Activated naive CD8-positive, alpha-beta T cell treated with anti-CD3 and anti-CD28 coated beads, Interleukin-2, amount 50 U/mL, for 24 hours (primary cell): ENCODE measurements around the gene MOB2.

Source experiments
- ATAC-seq: fragments of 150-1000 bp; cut with Tn5 transposase; one replicate; pipeline ENCODE4 v1.10.0; 2021
- DNase-seq: peaks from one replicate; pipeline ENCODE4 v3.0.0; 2021
- H3K27ac Mint-ChIP-seq: one replicate; pipeline ENCODE4 v1.8.0; 2021; ENCODE audit warnings: mild to moderate bottlenecking, mixed read lengths
- H3K27me3 Mint-ChIP-seq: one replicate; pipeline ENCODE4 v1.8.0; 2021; ENCODE audit warnings: mixed read lengths
- H3K36me3 Mint-ChIP-seq: one replicate; pipeline ENCODE4 v1.8.0; 2021; ENCODE audit warnings: low read depth, mixed read lengths
- H3K4me1 Mint-ChIP-seq: one replicate; pipeline ENCODE4 v1.8.0; 2021; ENCODE audit warnings: mixed read lengths
- H3K4me3 Mint-ChIP-seq: one replicate; pipeline ENCODE4 v1.8.0; 2021; ENCODE audit warnings: mild to moderate bottlenecking, moderate library complexity, mixed read lengths
- H3K9me3 Mint-ChIP-seq: one replicate; pipeline ENCODE4 v1.8.0; 2021; ENCODE audit warnings: mixed read lengths

MOB2 gene

GRCh38 chr11:1488575-1489180, 2.1 kb upstream of the MOB2 start:
- no peak for ATAC-seq
- Mint-ChIP-seq H3K4me1 (peaks cover 32% of the 10 kb centered on the region), H3K9me3 (no peaks in the 10 kb centered on the region), H3K4me3 (no peak overlapping the region), H3K36me3 (peaks cover under 1% of the 10 kb centered on the region), H3K27me3 (no peaks in the 10 kb centered on the region), H3K27ac (no peak overlapping the region)
- no peak for DNase-seq

GRCh38 chr11:1487851-1488574, 1.4 kb upstream of the MOB2 start:
- Mint-ChIP-seq H3K27me3 (no peaks in the 10 kb centered on the region), H3K4me1 (peaks cover 28% of the 10 kb centered on the region), H3K4me3 (no peak overlapping the region), H3K27ac (no peak overlapping the region), H3K9me3 (no peaks in the 10 kb centered on the region), H3K36me3 (no peaks in the 10 kb centered on the region)
- no peak for DNase-seq
- ATAC-seq, result no peak

- no peak overlapping the region for H3K27ac Mint-ChIP-seq
- no peak overlapping the region for H3K4me3 Mint-ChIP-seq
- no peak for DNase-seq
- peaks cover 21% of the 10 kb centered on the region for H3K4me1 Mint-ChIP-seq
- H3K9me3 Mint-ChIP-seq, result no peaks in the 10 kb centered on the region
- H3K36me3 Mint-ChIP-seq, result no peaks in the 10 kb centered on the region
- ATAC-seq, result no peak
- H3K27me3 Mint-ChIP-seq, result no peaks in the 10 kb centered on the region
Measured at GRCh38 chr11:1487091-1487850, 692 bp upstream of the MOB2 start.

- no peak for DNase-seq
- H3K36me3 Mint-ChIP-seq, result no peaks in the 10 kb centered on the region
- no peak overlapping the region for H3K4me3 Mint-ChIP-seq
- H3K27ac Mint-ChIP-seq, result no peak overlapping the region
- H3K9me3 Mint-ChIP-seq, result no peaks in the 10 kb centered on the region
- H3K4me1 Mint-ChIP-seq, result peaks cover 19% of the 10 kb centered on the region
- no peak for ATAC-seq
- no peaks in the 10 kb centered on the region for H3K27me3 Mint-ChIP-seq
Measured at GRCh38 chr11:1485504-1485885, 1.1 kb downstream of the MOB2 start.

GRCh38 chr11:1484695-1485503, 1.7 kb downstream of the MOB2 start:
- Mint-ChIP-seq H3K4me1 (peaks cover 19% of the 10 kb centered on the region), H3K27me3 (no peaks in the 10 kb centered on the region), H3K9me3 (no peaks in the 10 kb centered on the region), H3K36me3 (no peaks in the 10 kb centered on the region), H3K27ac (no peak overlapping the region), H3K4me3 (no peak overlapping the region)
- DNase-seq (no peak), ATAC-seq (no peak)

GRCh38 chr11:1484061-1484671, 2.4 kb downstream of the MOB2 start:
- no peaks in the 10 kb centered on the region for H3K9me3 Mint-ChIP-seq
- ATAC-seq, result no peak
- DNase-seq, result no peak
- H3K27ac Mint-ChIP-seq, result no peak overlapping the region
- no peak overlapping the region for H3K4me3 Mint-ChIP-seq
- peaks cover 16% of the 10 kb centered on the region for H3K4me1 Mint-ChIP-seq
- H3K36me3 Mint-ChIP-seq, result no peaks in the 10 kb centered on the region
- no peaks in the 10 kb centered on the region for H3K27me3 Mint-ChIP-seq

GRCh38 chr11:1483445-1483961, 3.1 kb downstream of the MOB2 start:
- Mint-ChIP-seq H3K9me3 (no peaks in the 10 kb centered on the region), H3K27me3 (no peaks in the 10 kb centered on the region), H3K4me3 (no peak overlapping the region), H3K4me1 (peaks cover 14% of the 10 kb centered on the region), H3K36me3 (no peaks in the 10 kb centered on the region), H3K27ac (no peak overlapping the region)
- DNase-seq (no peak), ATAC-seq (no peak)

GRCh38 chr11:1482581-1483444, 3.8 kb downstream of the MOB2 start:
- no peaks in the 10 kb centered on the region for H3K36me3 Mint-ChIP-seq
- H3K4me3 Mint-ChIP-seq, result no peak overlapping the region
- no peak overlapping the region for H3K27ac Mint-ChIP-seq
- no peak for ATAC-seq
- H3K4me1 Mint-ChIP-seq, result peaks cover 9% of the 10 kb centered on the region
- DNase-seq, result no peak
- H3K27me3 Mint-ChIP-seq, result no peaks in the 10 kb centered on the region
- H3K9me3 Mint-ChIP-seq, result no peaks in the 10 kb centered on the region

- ATAC-seq (no peak), DNase-seq (no peak)
- H3K4me3 Mint-ChIP-seq, result no peak overlapping the region
- no peaks in the 10 kb centered on the region for H3K27me3 Mint-ChIP-seq
- H3K27ac Mint-ChIP-seq, result no peak overlapping the region
- H3K36me3 Mint-ChIP-seq, result no peaks in the 10 kb centered on the region
- H3K4me1 Mint-ChIP-seq, result peaks cover 6% of the 10 kb centered on the region
- no peaks in the 10 kb centered on the region for H3K9me3 Mint-ChIP-seq
Measured at GRCh38 chr11:1481861-1482441, 4.6 kb downstream of the MOB2 start.

GRCh38 chr11:1481483-1481825, 5.1 kb downstream of the MOB2 start:
- H3K4me3 Mint-ChIP-seq, result no peak overlapping the region
- DNase-seq (no peak), ATAC-seq (no peak)
- no peaks in the 10 kb centered on the region for H3K27me3 Mint-ChIP-seq
- no peaks in the 10 kb centered on the region for H3K36me3 Mint-ChIP-seq
- no peak overlapping the region for H3K27ac Mint-ChIP-seq
- no peaks in the 10 kb centered on the region for H3K9me3 Mint-ChIP-seq
- peaks cover 6% of the 10 kb centered on the region for H3K4me1 Mint-ChIP-seq

- H3K36me3 Mint-ChIP-seq, result peaks cover under 1% of the 10 kb centered on the region
- DNase-seq, result no peak
- H3K9me3 Mint-ChIP-seq, result no peaks in the 10 kb centered on the region
- H3K27me3 Mint-ChIP-seq, result no peaks in the 10 kb centered on the region
- no peak overlapping the region for H3K27ac Mint-ChIP-seq
- ATAC-seq, result no peak
- H3K4me3 Mint-ChIP-seq, result no peak overlapping the region
- peaks cover 4% of the 10 kb centered on the region for H3K4me1 Mint-ChIP-seq
Measured at GRCh38 chr11:1480555-1481482, 5.8 kb downstream of the MOB2 start.

GRCh38 chr11:1480191-1480554, 6.4 kb downstream of the MOB2 start:
- Mint-ChIP-seq H3K4me3 (no peak overlapping the region), H3K36me3 (peaks cover 4% of the 10 kb centered on the region), H3K27ac (no peak overlapping the region), H3K27me3 (no peaks in the 10 kb centered on the region), H3K9me3 (no peaks in the 10 kb centered on the region), H3K4me1 (peaks cover under 1% of the 10 kb centered on the region)
- no peak for DNase-seq
- no peak for ATAC-seq
